AG09319 (cell line): Measurements from ENCODE around the gene SGMS1.

ENCODE experiments used
- DNase-seq: peaks from one replicate; pipeline ENCODE4 v3.0.0-alpha.2; 2010; ENCODE audit warnings: low read depth; ENCODE audit errors: extremely low read depth
- CTCF ChIP-seq: IDR thresholded peaks from 2 replicates; pipeline ENCODE4 v1.5.1; 2011; ENCODE audit warnings: low read depth, mild to moderate bottlenecking, inconsistent platforms, low read length, moderate library complexity

Gene SGMS1

GRCh38 chr10:50627443-50627842, 3.7 kb upstream of the SGMS1 start:
- TF ChIP-seq CTCF = no peak
- DNase-seq = no peak

GRCh38 chr10:50625649-50626132, 1.9 kb upstream of the SGMS1 start:
- no peak for DNase-seq
- no peak for TF ChIP-seq CTCF

GRCh38 chr10:50624866-50625501, 1.2 kb upstream of the SGMS1 start:
- peak; percentile 81 for TF ChIP-seq CTCF
- DNase-seq = no peak

- TF ChIP-seq CTCF = peak; percentile 1
- peak; percentile 88 for DNase-seq
These were observed 683 bp upstream of the SGMS1 start for GRCh38 chr10:50624413-50624865.

GRCh38 chr10:50622706-50623662, 772 bp downstream of the SGMS1 start:
- no peak for DNase-seq

GRCh38 chr10:50621968-50622705, 1.6 kb downstream of the SGMS1 start:
- TF ChIP-seq CTCF = no peak; the same call in 1 of the 2 replicates
- DNase-seq = peak; percentile 89

More at GRCh38 chr10:50622706-50623662, 772 bp downstream of the SGMS1 start:
- TF ChIP-seq CTCF = no peak
